Lower leg skin (tissue), 4 donors: ENCODE data around the gene SNRNP200. TPM values are rescaled to one million over a fixed set of nuclear protein-coding genes. Genes with fewer than 3 reads are reported as not detected.

Source experiments
- DNase-seq, 2 donors: peaks; one replicate each; pipeline ENCODE4 v3.0.0-alpha.2; 2019; ENCODE audit warnings: low spot score in 2 of 2
- H3K4me3 ChIP-seq: fragments of 200-600 bp; sonication (generic); 2 replicates; pipeline ENCODE4 v1.5.1; 2017; ENCODE audit warnings: mild to moderate bottlenecking, low read depth; ENCODE audit not compliant: poor library complexity, severe bottlenecking
- POLR2A ChIP-seq, 2 donors: fragments of 450-650 bp; IDR thresholded peaks; one replicate each; pipeline ENCODE4 v1.6.1; 2016 to 2017; ENCODE audit warnings: antibody characterized with exemption in 2 of 2, mild to moderate bottlenecking in 1 of 2, moderate library complexity in 1 of 2
- WGBS, 2 donors: methylation state at CpG; one replicate each; pipeline ENCODE4 v1.1.5; 2018; 5-methylcytosine and 5-hydroxymethylcytosine counted together
- intact Hi-C: fragments of 100-400 bp; cut with DNase I; formaldehyde crosslinking; loops from one replicate; pipeline ENCODE4 v1.15.0; 2023; ENCODE audit warnings: low total_unique reads
- total RNA-seq, 4 donors: library from RNA; depleted of rRNA; stranded (reverse); fragments of >200 nt; gene quantifications; one replicate each; pipeline ENCODE4 v1.1.0, GENCODE V29; 2016
- TF ChIP-seq, protein P1 (sequence below), 3 donors: fragments of 450-650 bp; IDR thresholded peaks; one replicate each; pipeline ENCODE4 v1.5.1; 2016; ENCODE audit warnings: antibody characterized with exemption in 3 of 3, mild to moderate bottlenecking in 3 of 3, moderate library complexity in 2 of 3

Gene SNRNP200
- total RNA-seq, 4 donors from 2014 or later = 73.4 to 94.0 (median 87.5) TPM

DNA sequence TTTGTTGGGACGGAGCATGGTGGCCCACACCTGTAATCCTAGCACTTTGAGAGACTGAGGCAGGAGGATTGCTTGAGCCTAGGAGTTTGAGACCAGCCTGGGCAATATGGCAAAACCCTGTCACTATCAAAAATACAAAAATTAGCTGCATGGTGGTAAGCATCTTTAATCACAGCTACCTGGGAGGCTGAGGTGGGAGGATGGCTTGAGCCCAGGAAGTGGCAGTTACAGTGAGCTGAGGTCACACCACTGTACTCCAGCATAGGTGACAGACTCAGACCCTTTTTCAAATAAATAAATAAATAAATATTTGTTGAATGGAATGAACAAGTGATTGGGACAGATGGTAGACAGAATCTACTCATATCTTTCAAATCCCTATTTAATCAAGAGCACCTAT lies 14.1 kb upstream of the SNRNP200 start:
- TF ChIP-seq, protein P1, sequence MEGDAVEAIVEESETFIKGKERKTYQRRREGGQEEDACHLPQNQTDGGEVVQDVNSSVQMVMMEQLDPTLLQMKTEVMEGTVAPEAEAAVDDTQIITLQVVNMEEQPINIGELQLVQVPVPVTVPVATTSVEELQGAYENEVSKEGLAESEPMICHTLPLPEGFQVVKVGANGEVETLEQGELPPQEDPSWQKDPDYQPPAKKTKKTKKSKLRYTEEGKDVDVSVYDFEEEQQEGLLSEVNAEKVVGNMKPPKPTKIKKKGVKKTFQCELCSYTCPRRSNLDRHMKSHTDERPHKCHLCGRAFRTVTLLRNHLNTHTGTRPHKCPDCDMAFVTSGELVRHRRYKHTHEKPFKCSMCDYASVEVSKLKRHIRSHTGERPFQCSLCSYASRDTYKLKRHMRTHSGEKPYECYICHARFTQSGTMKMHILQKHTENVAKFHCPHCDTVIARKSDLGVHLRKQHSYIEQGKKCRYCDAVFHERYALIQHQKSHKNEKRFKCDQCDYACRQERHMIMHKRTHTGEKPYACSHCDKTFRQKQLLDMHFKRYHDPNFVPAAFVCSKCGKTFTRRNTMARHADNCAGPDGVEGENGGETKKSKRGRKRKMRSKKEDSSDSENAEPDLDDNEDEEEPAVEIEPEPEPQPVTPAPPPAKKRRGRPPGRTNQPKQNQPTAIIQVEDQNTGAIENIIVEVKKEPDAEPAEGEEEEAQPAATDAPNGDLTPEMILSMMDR (IDR thresholded peaks at IDR 0.05) = no peak
- no peak for TF ChIP-seq POLR2A (IDR thresholded peaks at IDR 0.05)
- DNase-seq = no peak
- WGBS, 2 donors = 93 to 94% methylated on average over 1 of the region's 1 CpG
- intact Hi-C loops = no loop called here
- no peak overlapping the region for H3K4me3 ChIP-seq

DNA sequence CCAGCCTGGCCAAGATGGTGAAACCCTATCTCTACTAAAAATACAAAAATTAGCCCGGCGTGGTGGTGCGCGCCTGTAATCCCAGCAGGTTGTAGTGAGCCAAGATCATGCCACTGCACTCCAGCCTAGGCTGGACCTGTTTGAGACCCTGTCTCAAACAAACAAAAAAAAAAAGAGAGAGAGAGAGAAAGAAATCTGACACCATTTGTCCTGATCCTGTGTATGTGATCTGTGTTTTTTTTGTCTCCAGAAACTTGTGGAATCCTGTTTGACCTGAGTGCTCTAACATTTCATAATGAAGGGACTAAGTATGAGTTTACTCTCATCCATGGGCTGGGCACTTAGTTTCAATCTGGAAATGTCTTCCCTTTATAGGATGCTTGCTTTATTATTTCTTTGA lies 13.4 kb upstream of the SNRNP200 start:
- intact Hi-C loops = no loop called here
- 96 to 97% methylated on average over 4 of the region's 4 CpGs for WGBS, 2 donors

DNA sequence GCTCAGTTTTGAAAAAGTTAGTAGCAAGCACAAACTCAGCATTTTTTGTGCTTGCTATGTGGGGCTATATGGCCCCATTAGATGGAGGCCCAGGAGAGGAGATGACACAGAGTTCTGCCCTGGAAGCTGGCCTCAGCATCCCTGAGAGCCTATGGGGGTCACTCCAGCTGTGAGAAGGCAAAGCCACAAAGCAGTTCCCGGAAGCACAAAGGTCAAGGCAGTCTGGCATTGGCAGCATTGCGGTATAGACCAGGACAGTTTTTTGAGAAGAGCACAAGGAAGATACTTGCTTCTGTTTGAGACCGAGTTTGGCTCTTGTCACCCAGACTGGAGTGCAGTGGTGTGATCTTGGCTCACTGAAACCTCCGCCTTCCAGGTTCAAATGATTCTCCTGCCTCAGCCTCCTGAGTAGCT lies 12.2 kb upstream of the SNRNP200 start:
- intact Hi-C loops = no loop called here
- DNase-seq = no peak
- TF ChIP-seq POLR2A (IDR thresholded peaks at IDR 0.05) = no peak
- TF ChIP-seq, protein P1 (IDR thresholded peaks at IDR 0.05) = no peak
- 91 to 95% methylated on average over 4 of the region's 4 CpGs for WGBS, 2 donors
- no peak overlapping the region for H3K4me3 ChIP-seq

More for the DNA sequence above, 13.4 kb upstream of the SNRNP200 start:
- TF ChIP-seq, protein P1 (IDR thresholded peaks at IDR 0.05) = no peak
- TF ChIP-seq POLR2A (IDR thresholded peaks at IDR 0.05) = no peak
- H3K4me3 ChIP-seq = no peak overlapping the region
- DNase-seq = no peak

DNA sequence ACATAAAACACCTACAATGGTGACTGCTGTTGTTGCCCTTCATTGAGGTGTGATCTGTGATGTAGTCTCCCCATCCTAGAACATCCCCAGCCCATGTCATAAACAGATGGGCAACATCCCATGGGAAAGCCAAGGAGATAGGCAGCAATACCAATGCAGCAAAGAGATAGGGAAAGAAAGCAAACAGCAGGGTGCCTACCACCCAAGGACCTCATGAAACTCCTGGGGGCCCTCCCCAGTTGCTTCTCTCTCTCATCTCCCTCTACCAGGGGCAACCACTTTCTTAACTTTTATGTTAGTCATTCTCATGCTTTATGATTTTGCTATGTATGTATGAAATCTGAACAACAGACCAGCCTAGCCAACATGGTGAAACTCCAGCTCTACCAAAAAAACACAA lies 11.7 kb upstream of the SNRNP200 start:
- no peak for DNase-seq
- TF ChIP-seq, protein P1 (IDR thresholded peaks at IDR 0.05) = no peak
- no peak for TF ChIP-seq POLR2A (IDR thresholded peaks at IDR 0.05)
- H3K4me3 ChIP-seq = no peak overlapping the region
- intact Hi-C loops = no loop called here

DNA sequence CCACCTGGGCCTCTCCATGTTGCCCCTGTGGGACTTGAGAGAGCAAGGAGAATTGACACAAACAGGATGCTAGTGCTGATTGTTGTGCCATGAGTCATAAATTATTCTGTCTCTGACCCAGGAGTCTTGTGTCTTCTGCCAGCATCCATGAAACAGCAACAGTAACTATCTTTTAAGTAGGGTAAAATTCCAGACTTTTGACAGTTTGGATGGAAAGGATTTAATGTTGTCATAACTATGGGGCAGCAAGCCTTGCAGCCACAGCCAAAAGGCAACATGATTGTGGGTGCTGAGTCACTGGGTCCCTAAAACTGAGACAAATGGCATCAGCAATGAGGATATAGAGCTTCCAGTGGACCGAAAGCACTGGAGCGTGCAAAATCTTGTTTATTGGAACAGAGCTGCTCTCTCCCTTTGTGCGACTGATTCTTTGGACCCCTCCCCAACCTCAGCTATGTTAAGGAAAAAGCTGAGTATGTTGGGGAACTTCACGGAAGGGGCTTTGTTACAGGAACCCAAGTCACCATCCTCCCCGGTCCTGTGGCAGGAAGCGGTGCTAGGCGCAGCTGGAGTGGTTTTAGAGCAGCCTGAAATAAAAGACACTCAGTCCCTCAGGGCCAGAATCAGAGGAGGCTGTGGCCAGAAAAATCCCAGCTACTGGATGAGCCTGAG lies 10.2 kb upstream of the SNRNP200 start:
- TF ChIP-seq, protein P1 (IDR thresholded peaks at IDR 0.05) = no peak
- no peak overlapping the region for H3K4me3 ChIP-seq
- WGBS, 2 donors = 52 to 63% methylated on average over 7 of the region's 7 CpGs
- no peak for DNase-seq
- intact Hi-C loops = no loop called here

DNA sequence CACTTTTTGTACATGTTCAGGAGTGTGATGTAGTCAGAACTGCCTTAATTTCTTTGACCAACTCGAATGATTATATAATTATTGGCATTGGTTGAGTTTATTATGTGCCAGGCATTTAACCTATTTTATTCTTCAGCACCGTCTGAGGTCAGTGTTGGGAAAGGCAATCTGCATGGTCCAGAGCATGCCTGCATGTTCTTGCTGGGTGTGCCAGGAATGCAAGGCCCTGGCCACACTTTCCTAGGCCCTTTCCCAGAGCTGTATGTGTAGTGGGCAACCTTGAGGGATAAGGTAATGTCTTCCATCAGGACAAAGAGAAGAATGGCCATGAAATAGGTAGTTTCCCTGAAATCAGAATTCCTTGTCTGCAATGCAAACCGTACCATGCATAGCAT lies 9.7 kb upstream of the SNRNP200 start:
- H3K4me3 ChIP-seq = no peak overlapping the region
- no peak for DNase-seq
- 65 to 69% methylated on average over 3 of the region's 3 CpGs for WGBS, 2 donors
- TF ChIP-seq POLR2A (IDR thresholded peaks at IDR 0.05) = no peak
- TF ChIP-seq, protein P1 (IDR thresholded peaks at IDR 0.05) = no peak
- intact Hi-C loops = no loop called here
